Liver (tissue), 9 donors: ENCODE data around the gene JAK1. TPM values are rescaled to one million over a fixed set of nuclear protein-coding genes. Genes with fewer than 3 reads are reported as not detected.
A peak's percentile ranks its signal among the peaks of the same experiment; 100 is the strongest.

ENCODE experiments used
- DNase-seq: peaks from one replicate; pipeline ENCODE4 v3.0.0-alpha.2; 2017; ENCODE audit warnings: low spot score
- H3K27ac ChIP-seq, 2 donors: one replicate each; pipeline ENCODE4 v1.7.0; 2013; ENCODE audit warnings: inconsistent platforms in 2 of 2, low read length in 2 of 2, control low read depth in 1 of 2, low read depth in 1 of 2, mild to moderate bottlenecking in 1 of 2
- H3K27me3 ChIP-seq, 4 donors: one replicate each; pipeline versions ENCODE4 v1.6.1 to v1.7.0; 2013; ENCODE audit warnings: low read length in 3 of 4, inconsistent platforms in 1 of 4, mild to moderate bottlenecking in 1 of 4, moderate library complexity in 1 of 4; ENCODE audit not compliant: control insufficient read depth in 4 of 4, insufficient read depth in 4 of 4
- H3K36me3 ChIP-seq, 4 donors: one replicate each; pipeline versions ENCODE4 v1.6.1 to v1.7.0; 2013; ENCODE audit warnings: low read length in 3 of 4, mild to moderate bottlenecking in 3 of 4, low read depth in 1 of 4, moderate library complexity in 1 of 4; ENCODE audit not compliant: control insufficient read depth in 4 of 4, insufficient read depth in 3 of 4
- H3K4me1 ChIP-seq, 4 donors: one replicate each; pipeline versions ENCODE4 v1.6.1 to v1.7.0; 2013; ENCODE audit warnings: low read length in 3 of 4, mild to moderate bottlenecking in 3 of 4, moderate library complexity in 1 of 4; ENCODE audit not compliant: control insufficient read depth in 4 of 4, insufficient read depth in 4 of 4
- H3K4me3 ChIP-seq, 3 donors: one replicate each; pipeline versions ENCODE4 v1.6.1 to v1.7.0; 2013; ENCODE audit warnings: low read length in 3 of 3, control low read depth in 1 of 3, low read depth in 1 of 3, mild to moderate bottlenecking in 1 of 3
- H3K9ac ChIP-seq, 2 donors: one replicate each; pipeline ENCODE4 v1.7.0; 2013; ENCODE audit warnings: low read length in 2 of 2, mild to moderate bottlenecking in 2 of 2, moderate library complexity in 2 of 2, control low read depth in 1 of 2, low read depth in 1 of 2
- H3K9me3 ChIP-seq, 4 donors: one replicate each; pipeline versions ENCODE4 v1.6.1 to v1.7.0; 2013; ENCODE audit warnings: low read length in 3 of 4; ENCODE audit not compliant: control insufficient read depth in 4 of 4
- EGR1 ChIP-seq, 2 donors: IDR thresholded peaks; 2 replicates each; pipeline ENCODE4 v1.6.1; 2016 to 2018; ENCODE audit warnings: antibody characterized with exemption in 2 of 2, low read depth in 2 of 2
- FOXA1 ChIP-seq: IDR thresholded peaks from 2 replicates; pipeline ENCODE4 v1.6.1; 2016; ENCODE audit warnings: antibody characterized with exemption
- HNF4A ChIP-seq, 2 donors: conservative IDR thresholded peaks; 2 replicates each; pipeline ENCODE4 v1.6.1; 2016; ENCODE audit warnings: antibody characterized with exemption in 2 of 2, mild to moderate bottlenecking in 2 of 2
- HNF4G ChIP-seq: IDR thresholded peaks from 2 replicates; pipeline ENCODE4 v1.6.1; 2016; ENCODE audit warnings: antibody characterized with exemption
- MAX ChIP-seq: IDR thresholded peaks from 2 replicates; pipeline ENCODE4 v1.6.1; 2016; ENCODE audit warnings: antibody characterized with exemption
- RAD21 ChIP-seq, 2 donors: IDR thresholded peaks; 2 replicates each; pipeline ENCODE4 v1.6.1; 2016; ENCODE audit warnings: antibody characterized with exemption in 2 of 2, mild to moderate bottlenecking in 2 of 2
- RXRA ChIP-seq, 2 donors: IDR thresholded peaks; 2 replicates each; pipeline ENCODE4 v1.6.1; 2017 to 2018; ENCODE audit warnings: antibody characterized with exemption in 2 of 2, mild to moderate bottlenecking in 1 of 2
- SP1 ChIP-seq: IDR thresholded peaks from 2 replicates; pipeline ENCODE4 v1.6.1; 2018; ENCODE audit warnings: antibody characterized with exemption, mild to moderate bottlenecking
- TAF1 ChIP-seq: conservative IDR thresholded peaks from 2 replicates; pipeline ENCODE4 v1.6.1; 2016; ENCODE audit warnings: antibody characterized with exemption, mild to moderate bottlenecking
- YY1 ChIP-seq: IDR thresholded peaks from 2 replicates; pipeline ENCODE4 v1.6.1; 2016; ENCODE audit warnings: antibody characterized with exemption, mild to moderate bottlenecking
- WGBS: extraction: QIAGEN DNeasy Blood & Tissue Kit; methylation state at CpG from one replicate; pipeline ENCODE4 v1.1.7; 2013; 5-methylcytosine and 5-hydroxymethylcytosine counted together
- polyA plus RNA-seq, 2 donors: library from polyadenylated mRNA; stranded (reverse) in 1 of 2; unstranded in 1 of 2; fragments of 200-250 nt in 1 of 2; fragments of >200 nt in 1 of 2; fragmentation: Nextera tagmentation in 1 of 2; extraction: Ambion mirVana in 1 of 2; gene quantifications; one replicate each; pipeline versions ENCODE4 v1.2.1 to v1.2.3, GENCODE V29; 2013 to 2015
- total RNA-seq, 2 donors: library from RNA; depleted of rRNA; stranded (reverse); fragments of >200 nt; gene quantifications; one replicate each; pipeline ENCODE4 v1.2.3, GENCODE V29; 2014
- TF ChIP-seq, protein P1 (sequence below): IDR thresholded peaks from 2 replicates; pipeline ENCODE4 v1.6.1; 2016; ENCODE audit warnings: antibody characterized with exemption
- donor health status: healthy.
- donor health status: healthy.
- donor health status: healthy.
- donor health status: healthy.
- donor health status: healthy.

Gene JAK1
- total and polyA plus RNA-seq, 4 donors: 24.1 to 68.6 (median 34.5) TPM

DNA sequence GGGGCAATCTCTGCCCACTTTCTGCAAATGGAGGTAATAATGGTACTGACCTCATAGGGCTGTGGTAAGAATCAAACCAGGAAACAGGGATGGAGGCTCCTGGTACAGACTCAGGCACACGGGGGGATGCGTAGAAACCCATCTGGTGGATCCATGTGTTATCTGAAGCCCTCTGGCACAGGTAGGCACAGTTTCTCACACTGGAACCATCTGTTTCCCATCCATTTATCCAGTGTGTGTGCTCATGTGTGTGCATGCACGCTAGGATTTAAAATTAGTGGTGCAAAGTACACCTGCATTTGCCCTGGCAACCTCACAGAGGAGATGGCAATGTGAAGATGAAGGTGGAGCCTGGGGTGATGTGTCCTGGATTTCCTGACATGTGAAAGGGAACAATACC, 118.2 kb downstream of the JAK1 start:
- TF ChIP-seq MAX (no peak), TAF1 (no peak), YY1 (no peak), RAD21 (IDR thresholded peaks at IDR 0.05) (no peak), HNF4G (no peak)
- TF ChIP-seq, protein P1, sequence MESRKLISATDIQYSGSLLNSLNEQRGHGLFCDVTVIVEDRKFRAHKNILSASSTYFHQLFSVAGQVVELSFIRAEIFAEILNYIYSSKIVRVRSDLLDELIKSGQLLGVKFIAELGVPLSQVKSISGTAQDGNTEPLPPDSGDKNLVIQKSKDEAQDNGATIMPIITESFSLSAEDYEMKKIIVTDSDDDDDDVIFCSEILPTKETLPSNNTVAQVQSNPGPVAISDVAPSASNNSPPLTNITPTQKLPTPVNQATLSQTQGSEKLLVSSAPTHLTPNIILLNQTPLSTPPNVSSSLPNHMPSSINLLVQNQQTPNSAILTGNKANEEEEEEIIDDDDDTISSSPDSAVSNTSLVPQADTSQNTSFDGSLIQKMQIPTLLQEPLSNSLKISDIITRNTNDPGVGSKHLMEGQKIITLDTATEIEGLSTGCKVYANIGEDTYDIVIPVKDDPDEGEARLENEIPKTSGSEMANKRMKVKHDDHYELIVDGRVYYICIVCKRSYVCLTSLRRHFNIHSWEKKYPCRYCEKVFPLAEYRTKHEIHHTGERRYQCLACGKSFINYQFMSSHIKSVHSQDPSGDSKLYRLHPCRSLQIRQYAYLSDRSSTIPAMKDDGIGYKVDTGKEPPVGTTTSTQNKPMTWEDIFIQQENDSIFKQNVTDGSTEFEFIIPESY: no peak
- Histone ChIP-seq H3K4me3 (no peak overlapping the region), H3K9me3 (no peaks in the 10 kb centered on the region), H3K36me3 (peaks cover 13 to 62% (median 39%) of the 10 kb centered on the region in 4 donors), H3K4me1 (peaks cover 0 to 8% (median 4%) of the 10 kb centered on the region in 4 donors), H3K27me3 (no peaks in the 10 kb centered on the region), H3K9ac (no peak overlapping the region), H3K27ac (no peak overlapping the region)
- no peak for DNase-seq
- 85% methylated on average over 3 of the region's 3 CpGs for WGBS

GRCh38 chr1:64847666-64848065, 118.7 kb downstream of the JAK1 start:
- H3K4me3 ChIP-seq: no peak overlapping the region
- no peak for DNase-seq
- peaks cover 13 to 61% (median 39%) of the 10 kb centered on the region in 4 donors for H3K36me3 ChIP-seq
- H3K4me1 ChIP-seq: peaks cover 0 to 8% (median 4%) of the 10 kb centered on the region in 4 donors
- TF ChIP-seq FOXA1 (no peak), EGR1 (IDR thresholded peaks at IDR 0.05; ENCODE audit: low read depth in 2 of 2) (no peak)
- no peaks in the 10 kb centered on the region for H3K27me3 ChIP-seq
- 94% methylated on average over 4 of the region's 4 CpGs for WGBS
- no peaks in the 10 kb centered on the region for H3K9me3 ChIP-seq
- H3K27ac ChIP-seq: no peak overlapping the region
- no peak overlapping the region for H3K9ac ChIP-seq

- WGBS: 90% methylated on average over 10 of the region's 10 CpGs
- no peaks in the 10 kb centered on the region for H3K27me3 ChIP-seq
- H3K9me3 ChIP-seq: no peaks in the 10 kb centered on the region
- TF ChIP-seq, protein P1: no peak
- TF ChIP-seq SP1 (peak; percentile 49), YY1 (no peak), HNF4G (peak; percentile 55), RXRA (IDR thresholded peaks at IDR 0.05) (peak; percentile 53 to 59), HNF4A (conservative IDR thresholded peaks at IDR 0.05) (peak; percentile 89 to 92), EGR1 (IDR thresholded peaks at IDR 0.05; ENCODE audit: low read depth in 2 of 2) (no peak), RAD21 (IDR thresholded peaks at IDR 0.05) (peak; percentile 43 to 45)
- no peak overlapping the region for H3K9ac ChIP-seq
- no peak for DNase-seq
- no peak overlapping the region for H3K4me3 ChIP-seq
- no peak overlapping the region for H3K27ac ChIP-seq
- peaks cover 13 to 57% (median 39%) of the 10 kb centered on the region in 4 donors for H3K36me3 ChIP-seq
- peaks cover 0 to 8% (median 4%) of the 10 kb centered on the region in 4 donors for H3K4me1 ChIP-seq
Observed at GRCh38 chr1:64846573-64847430, 119.5 kb downstream of the JAK1 start.
